Body of pancreas (tissue), 4 donors: ENCODE data around the gene FCRL6.

ENCODE experiments used
- CTCF ChIP-seq, 7 experiments: fragments of 450-650 bp in 4 of 7; fragments of 200-600 bp in 3 of 7; sonication (generic) in 3 of 7; IDR thresholded peaks; one replicate each; pipeline ENCODE4 v1.5.1; 2016 to 2019; ENCODE audit warnings: antibody characterized with exemption in 7 of 7
- POLR2A ChIP-seq, 3 donors: fragments of 450-650 bp; IDR thresholded peaks; one replicate each; pipeline ENCODE4 v1.6.1; 2016; ENCODE audit warnings: antibody characterized with exemption in 3 of 3, mild to moderate bottlenecking in 2 of 3

GRCh38 chr1:159753386-159753785, 48.8 kb upstream of the FCRL6 start:
- TF ChIP-seq CTCF (IDR thresholded peaks at IDR 0.05) (no peak), POLR2A (IDR thresholded peaks at IDR 0.05) (no peak)
